ENCODE data around the gene NDUFS2.
A peak's percentile ranks its signal among the peaks of the same experiment; 100 is the strongest.

The NDUFS2 gene

GRCh38 chr1:161172776-161173376 is 29.3 kb upstream of the NDUFS2 start:
- DNase-seq (ENCODE audit: low spot score) = no peak

GRCh38 chr1:161173711-161174110 is 28.5 kb upstream of the NDUFS2 start:
- no peak for DNase-seq (ENCODE audit: low spot score)

GRCh38 chr1:161174911-161175310 is 27.3 kb upstream of the NDUFS2 start:
- no peak for DNase-seq (ENCODE audit: low spot score)

GRCh38 chr1:161175771-161176453 is 26.3 kb upstream of the NDUFS2 start:
- no peak for DNase-seq (ENCODE audit: low spot score)

- no peak for DNase-seq (ENCODE audit: low spot score)
Measured at GRCh38 chr1:161176468-161177111, 25.6 kb upstream of the NDUFS2 start.

- DNase-seq (ENCODE audit: low spot score) = peak; percentile 98
Measured at GRCh38 chr1:161177112-161177935, 24.8 kb upstream of the NDUFS2 start, which contains the start of gene B4GALT3. TSS of gene B4GALT3 (minus strand) at chr1:161177507. CDS start at chr1:161176060, 1,447 bp downstream.

- no peak for DNase-seq (ENCODE audit: low spot score)
Measured at GRCh38 chr1:161177936-161178244, 24.3 kb upstream of the NDUFS2 start.

GRCh38 chr1:161179698-161180097 is 22.5 kb upstream of the NDUFS2 start:
- DNase-seq (ENCODE audit: low spot score) = no peak

GRCh38 chr1:161180639-161181038 is 21.5 kb upstream of the NDUFS2 start:
- no peak for DNase-seq (ENCODE audit: low spot score)

GRCh38 chr1:161182214-161182613 is 20.0 kb upstream of the NDUFS2 start:
- DNase-seq (ENCODE audit: low spot score) = no peak

- peak; percentile 50 for DNase-seq (ENCODE audit: low spot score)
Measured at GRCh38 chr1:161185282-161185682, 16.9 kb upstream of the NDUFS2 start.

GRCh38 chr1:161185732-161186311 is 16.3 kb upstream of the NDUFS2 start:
- DNase-seq (ENCODE audit: low spot score) = no peak

GRCh38 chr1:161187311-161187710 is 14.9 kb upstream of the NDUFS2 start:
- DNase-seq (ENCODE audit: low spot score) = no peak

GRCh38 chr1:161188381-161188780 is 13.8 kb upstream of the NDUFS2 start:
- DNase-seq (ENCODE audit: low spot score) = no peak

GRCh38 chr1:161189036-161189435 is 13.1 kb upstream of the NDUFS2 start:
- no peak for DNase-seq (ENCODE audit: low spot score)

- no peak for DNase-seq (ENCODE audit: low spot score)
Measured at GRCh38 chr1:161190962-161191521, 11.1 kb upstream of the NDUFS2 start.

- DNase-seq (ENCODE audit: low spot score) = no peak
Measured at GRCh38 chr1:161191971-161192370, 10.2 kb upstream of the NDUFS2 start.

GRCh38 chr1:161192476-161193465 is 9.4 kb upstream of the NDUFS2 start:
- peak; percentile 91 for DNase-seq (ENCODE audit: low spot score)

- no peak for DNase-seq (ENCODE audit: low spot score)
Measured at GRCh38 chr1:161193561-161194235, 8.5 kb upstream of the NDUFS2 start.

- no peak for DNase-seq (ENCODE audit: low spot score)
Measured at GRCh38 chr1:161195171-161195570, 7.0 kb upstream of the NDUFS2 start.

Data from COLO829 (cell line).